Measurements from ENCODE around the gene IPO11. TPM values are rescaled to one million over a fixed set of nuclear protein-coding genes. Genes with fewer than 3 reads are reported as not detected.

The IPO11 gene
- total RNA-seq, 4 donors from 2014 or later, result 24.5 to 37.2 (median 32.2) TPM

- no peak for DNase-seq
- no peaks in the 10 kb centered on the region for H3K4me1 ChIP-seq
- H3K27me3 ChIP-seq, result no peaks in the 10 kb centered on the region
- TF ChIP-seq, protein P1, sequence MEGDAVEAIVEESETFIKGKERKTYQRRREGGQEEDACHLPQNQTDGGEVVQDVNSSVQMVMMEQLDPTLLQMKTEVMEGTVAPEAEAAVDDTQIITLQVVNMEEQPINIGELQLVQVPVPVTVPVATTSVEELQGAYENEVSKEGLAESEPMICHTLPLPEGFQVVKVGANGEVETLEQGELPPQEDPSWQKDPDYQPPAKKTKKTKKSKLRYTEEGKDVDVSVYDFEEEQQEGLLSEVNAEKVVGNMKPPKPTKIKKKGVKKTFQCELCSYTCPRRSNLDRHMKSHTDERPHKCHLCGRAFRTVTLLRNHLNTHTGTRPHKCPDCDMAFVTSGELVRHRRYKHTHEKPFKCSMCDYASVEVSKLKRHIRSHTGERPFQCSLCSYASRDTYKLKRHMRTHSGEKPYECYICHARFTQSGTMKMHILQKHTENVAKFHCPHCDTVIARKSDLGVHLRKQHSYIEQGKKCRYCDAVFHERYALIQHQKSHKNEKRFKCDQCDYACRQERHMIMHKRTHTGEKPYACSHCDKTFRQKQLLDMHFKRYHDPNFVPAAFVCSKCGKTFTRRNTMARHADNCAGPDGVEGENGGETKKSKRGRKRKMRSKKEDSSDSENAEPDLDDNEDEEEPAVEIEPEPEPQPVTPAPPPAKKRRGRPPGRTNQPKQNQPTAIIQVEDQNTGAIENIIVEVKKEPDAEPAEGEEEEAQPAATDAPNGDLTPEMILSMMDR (IDR thresholded peaks at IDR 0.05), result no peak
- no peak for TF ChIP-seq POLR2A (IDR thresholded peaks at IDR 0.05)
- H3K27ac ChIP-seq, result no peak overlapping the region
- H3K9me3 ChIP-seq, result no peaks in the 10 kb centered on the region
- H3K4me3 ChIP-seq (replicated peaks in 1 of 3), result no peak overlapping the region
- peaks cover 0 to 3% of the 10 kb centered on the region in 2 donors for H3K36me3 ChIP-seq
- intact Hi-C loops (cut with DNase I), result no loop called here
- 96% methylated on average over 4 of the region's 4 CpGs for WGBS, 2 donors
Observed at GRCh38 chr5:62588668-62589067, 176.1 kb downstream of the IPO11 start.

- peaks cover 0 to 3% of the 10 kb centered on the region in 2 donors for H3K36me3 ChIP-seq
- TF ChIP-seq POLR2A (IDR thresholded peaks at IDR 0.05), result no peak
- TF ChIP-seq, protein P1 (IDR thresholded peaks at IDR 0.05), result no peak
- H3K9me3 ChIP-seq, result no peaks in the 10 kb centered on the region
- no peaks in the 10 kb centered on the region for H3K27me3 ChIP-seq
- no peak overlapping the region for H3K27ac ChIP-seq
- no peak for DNase-seq
- intact Hi-C loops (cut with DNase I), result no loop called here
- H3K4me1 ChIP-seq, result no peaks in the 10 kb centered on the region
- H3K4me3 ChIP-seq (replicated peaks in 1 of 3), result no peak overlapping the region
- WGBS, 2 donors, result 97 to 100% methylated on average over 2 of the region's 2 CpGs
Observed at GRCh38 chr5:62589504-62589903, 176.9 kb downstream of the IPO11 start.

DNA sequence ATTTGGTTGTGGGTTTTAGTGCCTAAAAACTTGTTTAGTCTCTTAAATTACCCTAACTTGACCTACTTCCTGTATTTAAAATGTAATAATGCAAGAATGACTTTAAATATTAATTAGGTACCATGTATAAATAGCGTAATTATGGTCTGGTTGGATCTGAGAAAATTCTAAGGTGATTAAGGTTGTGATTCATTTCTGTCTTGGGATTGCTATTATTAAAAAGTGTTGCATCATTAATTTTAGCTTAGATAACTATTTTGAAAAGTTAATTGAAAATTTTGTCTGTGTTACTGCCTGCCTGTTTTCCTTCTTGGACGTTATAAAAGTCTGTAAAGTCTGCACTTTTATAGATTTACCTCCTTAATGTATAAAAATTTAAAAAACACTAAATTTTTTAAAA, 177.8 kb downstream of the IPO11 start:
- no peak overlapping the region for H3K4me3 ChIP-seq (replicated peaks in 1 of 3)
- H3K27ac ChIP-seq, result no peak overlapping the region
- TF ChIP-seq, protein P1 (IDR thresholded peaks at IDR 0.05), result no peak
- no peak for TF ChIP-seq POLR2A (IDR thresholded peaks at IDR 0.05)
- no peaks in the 10 kb centered on the region for H3K9me3 ChIP-seq
- H3K36me3 ChIP-seq, result peaks cover 0 to 3% of the 10 kb centered on the region in 2 donors
- H3K4me1 ChIP-seq, result no peaks in the 10 kb centered on the region
- H3K27me3 ChIP-seq, result no peaks in the 10 kb centered on the region
- 96% methylated on average over 2 of the region's 2 CpGs for WGBS, 2 donors
- intact Hi-C loops (cut with DNase I), result no loop called here
- no peak for DNase-seq

DNA sequence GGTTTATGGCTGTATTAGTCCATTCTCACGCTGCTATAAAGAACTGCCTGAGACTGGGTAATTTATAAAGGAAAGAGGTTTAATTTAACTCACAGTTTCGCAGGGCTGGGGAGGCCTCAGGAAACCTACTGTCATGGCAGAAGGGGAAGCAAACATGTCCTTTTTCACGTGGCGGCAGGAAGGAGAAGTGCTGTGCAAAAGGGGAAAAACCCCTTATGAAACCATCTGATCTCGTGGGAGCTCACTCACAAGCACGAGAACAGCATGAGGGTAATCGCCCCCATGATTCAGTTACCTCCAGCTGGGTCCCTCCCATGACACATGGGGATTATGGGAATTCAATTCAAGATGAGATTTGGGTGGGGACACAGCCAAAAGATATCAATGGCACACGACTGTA, 180.0 kb downstream of the IPO11 start:
- no peak overlapping the region for H3K4me3 ChIP-seq (replicated peaks in 1 of 3)
- H3K27ac ChIP-seq, result no peak overlapping the region
- intact Hi-C loops (cut with DNase I), result no loop called here
- DNase-seq, result no peak
- no peaks in the 10 kb centered on the region for H3K4me1 ChIP-seq
- H3K36me3 ChIP-seq, result peaks cover 0 to 3% of the 10 kb centered on the region in 2 donors
- H3K9me3 ChIP-seq, result no peaks in the 10 kb centered on the region
- no peak for TF ChIP-seq POLR2A (IDR thresholded peaks at IDR 0.05)
- TF ChIP-seq, protein P1 (IDR thresholded peaks at IDR 0.05), result no peak
- no peaks in the 10 kb centered on the region for H3K27me3 ChIP-seq
- WGBS, 2 donors, result 90 to 91% methylated on average over 8 of the region's 8 CpGs

GRCh38 chr5:62593331-62593730, 180.8 kb downstream of the IPO11 start:
- DNase-seq, result no peak
- WGBS, 2 donors, result 82 to 96% methylated on average over 1 of the region's 1 CpG
- peaks cover 0 to 3% of the 10 kb centered on the region in 2 donors for H3K36me3 ChIP-seq
- no peaks in the 10 kb centered on the region for H3K27me3 ChIP-seq
- TF ChIP-seq POLR2A (IDR thresholded peaks at IDR 0.05), result no peak
- TF ChIP-seq, protein P1 (IDR thresholded peaks at IDR 0.05), result no peak
- H3K9me3 ChIP-seq, result no peaks in the 10 kb centered on the region
- H3K4me1 ChIP-seq, result no peaks in the 10 kb centered on the region
- intact Hi-C loops (cut with DNase I), result no loop called here
- no peak overlapping the region for H3K4me3 ChIP-seq (replicated peaks in 1 of 3)
- no peak overlapping the region for H3K27ac ChIP-seq

Data from thyroid gland (tissue), 4 donors.